Activated naive CD8-positive, alpha-beta T cell treated with anti-CD3 and anti-CD28 coated beads, Interleukin-2, amount 10 ng/mL, durations not matched to agents 7 days and 5 days (primary cell): ENCODE measurements around the gene TNIP1. TPM values are rescaled to one million over a fixed set of nuclear protein-coding genes. Genes with fewer than 3 reads are reported as not detected.
A peak's percentile ranks its signal among the peaks of the same experiment; 100 is the strongest.

Source experiments
- ATAC-seq: fragments of 150-1000 bp; cut with Tn5 transposase; one replicate; pipeline ENCODE4 v1.10.0; 2021; ENCODE audit warnings: low read depth, moderate library complexity
- POLR2A ChIA-PET: fragments of 350-600 bp; sonication (Branson Sonifier 250); formaldehyde crosslinking; loops from one replicate; lab custom pipeline; 2021; ENCODE audit warnings: antibody characterized with exemption; lab: Charles Lee
- DNase-seq: peaks from one replicate; pipeline ENCODE4 v3.0.0; 2021
- H3K27ac Mint-ChIP-seq: one replicate; pipeline ENCODE4 v1.8.0; 2022; ENCODE audit warnings: mild to moderate bottlenecking, mixed read lengths
- H3K27me3 Mint-ChIP-seq: one replicate; pipeline ENCODE4 v1.8.0; 2022; ENCODE audit warnings: mild to moderate bottlenecking, moderate library complexity, mixed read lengths
- H3K36me3 Mint-ChIP-seq: one replicate; pipeline ENCODE4 v1.8.0; 2021; ENCODE audit warnings: mild to moderate bottlenecking, mixed read lengths
- H3K4me1 Mint-ChIP-seq: one replicate; pipeline ENCODE4 v1.8.0; 2021; ENCODE audit warnings: mixed read lengths
- H3K4me3 Mint-ChIP-seq: one replicate; pipeline ENCODE4 v1.8.0; 2022; ENCODE audit warnings: mild to moderate bottlenecking, moderate library complexity, mixed read lengths
- H3K9me3 Mint-ChIP-seq: one replicate; pipeline ENCODE4 v1.8.0; 2021; ENCODE audit warnings: mixed read lengths
- total RNA-seq, 2 experiments: library from RNA; stranded (reverse); gene quantifications; one replicate each; pipeline ENCODE4 v1.2.3, GENCODE V29; 2021

Gene TNIP1
- total RNA-seq, 2 experiments from 2014 or later = 172 to 176 TPM

- ATAC-seq (peak; percentile 68), DNase-seq (peak; percentile 77)
- POLR2A ChIA-PET = interaction anchor here (0.6 to 1.3 kb wide), 2 partner anchors 35 to 62 kb away, joined by 3 to 4 read pairs; no protein-coding TSS in a partner anchor
- no peaks in the 10 kb centered on the region for H3K9me3 Mint-ChIP-seq
- H3K36me3 Mint-ChIP-seq = peaks cover 23% of the 10 kb centered on the region
- H3K4me3 Mint-ChIP-seq = no peak overlapping the region
- no peak overlapping the region for H3K27ac Mint-ChIP-seq
- H3K4me1 Mint-ChIP-seq = peaks cover 8% of the 10 kb centered on the region
- H3K27me3 Mint-ChIP-seq = no peaks in the 10 kb centered on the region
Observed at GRCh38 chr5:151115272-151115905, 34.6 kb upstream of the TNIP1 start.

- POLR2A ChIA-PET = interaction anchor here (1.0 kb wide), 1 partner anchor 16 kb away, joined by 3 read pairs; no protein-coding TSS in a partner anchor
- no peak for DNase-seq
- ATAC-seq = no peak
- no peaks in the 10 kb centered on the region for H3K9me3 Mint-ChIP-seq
- H3K27me3 Mint-ChIP-seq = no peaks in the 10 kb centered on the region
- no peak overlapping the region for H3K27ac Mint-ChIP-seq
- peaks cover 23% of the 10 kb centered on the region for H3K36me3 Mint-ChIP-seq
- H3K4me1 Mint-ChIP-seq = peaks cover 8% of the 10 kb centered on the region
- H3K4me3 Mint-ChIP-seq = no peak overlapping the region
Observed at GRCh38 chr5:151113651-151114050, 32.8 kb upstream of the TNIP1 start.

- no peak overlapping the region for H3K4me3 Mint-ChIP-seq
- ATAC-seq = no peak
- H3K4me1 Mint-ChIP-seq = peaks cover 2% of the 10 kb centered on the region
- POLR2A ChIA-PET = no interaction called here
- no peak for DNase-seq
- no peaks in the 10 kb centered on the region for H3K9me3 Mint-ChIP-seq
- no peak overlapping the region for H3K27ac Mint-ChIP-seq
- H3K27me3 Mint-ChIP-seq = no peaks in the 10 kb centered on the region
- H3K36me3 Mint-ChIP-seq = peaks cover 34% of the 10 kb centered on the region
Observed at GRCh38 chr5:151110992-151111391, 30.2 kb upstream of the TNIP1 start.

- no peaks in the 10 kb centered on the region for H3K9me3 Mint-ChIP-seq
- peaks cover 36% of the 10 kb centered on the region for H3K36me3 Mint-ChIP-seq
- POLR2A ChIA-PET = no interaction called here
- H3K27ac Mint-ChIP-seq = no peak overlapping the region
- no peaks in the 10 kb centered on the region for H3K4me1 Mint-ChIP-seq
- DNase-seq = no peak
- no peak for ATAC-seq
- H3K4me3 Mint-ChIP-seq = no peak overlapping the region
- no peaks in the 10 kb centered on the region for H3K27me3 Mint-ChIP-seq
Observed at GRCh38 chr5:151110122-151110681, 29.4 kb upstream of the TNIP1 start.

- Mint-ChIP-seq H3K4me1 (peaks cover 6% of the 10 kb centered on the region), H3K27ac (no peak overlapping the region), H3K27me3 (no peaks in the 10 kb centered on the region), H3K4me3 (no peak overlapping the region), H3K9me3 (no peaks in the 10 kb centered on the region), H3K36me3 (peaks cover 42% of the 10 kb centered on the region)
- ATAC-seq (no peak), DNase-seq (no peak)
- POLR2A ChIA-PET = no interaction called here
Observed at GRCh38 chr5:151108566-151108965, 27.7 kb upstream of the TNIP1 start.

- no peaks in the 10 kb centered on the region for H3K9me3 Mint-ChIP-seq
- H3K4me1 Mint-ChIP-seq = peaks cover 7% of the 10 kb centered on the region
- DNase-seq = no peak
- POLR2A ChIA-PET = no interaction called here
- H3K27me3 Mint-ChIP-seq = no peaks in the 10 kb centered on the region
- no peak overlapping the region for H3K4me3 Mint-ChIP-seq
- H3K36me3 Mint-ChIP-seq = peaks cover 46% of the 10 kb centered on the region
- no peak for ATAC-seq
- H3K27ac Mint-ChIP-seq = no peak overlapping the region
Observed at GRCh38 chr5:151107738-151108520, 27.1 kb upstream of the TNIP1 start.

- no peak overlapping the region for H3K4me3 Mint-ChIP-seq
- POLR2A ChIA-PET = no interaction called here
- no peaks in the 10 kb centered on the region for H3K9me3 Mint-ChIP-seq
- peaks cover 50% of the 10 kb centered on the region for H3K36me3 Mint-ChIP-seq
- DNase-seq = no peak
- peaks cover 9% of the 10 kb centered on the region for H3K4me1 Mint-ChIP-seq
- H3K27me3 Mint-ChIP-seq = no peaks in the 10 kb centered on the region
- no peak overlapping the region for H3K27ac Mint-ChIP-seq
- no peak for ATAC-seq
Observed at GRCh38 chr5:151107084-151107483, 26.2 kb upstream of the TNIP1 start.

GRCh38 chr5:151106509-151106908, 25.7 kb upstream of the TNIP1 start:
- ATAC-seq (no peak), DNase-seq (no peak)
- Mint-ChIP-seq H3K4me3 (no peak overlapping the region), H3K27ac (peak overlapping the region; percentile 63), H3K9me3 (no peaks in the 10 kb centered on the region), H3K4me1 (peaks cover 13% of the 10 kb centered on the region), H3K36me3 (peaks cover 54% of the 10 kb centered on the region), H3K27me3 (no peaks in the 10 kb centered on the region)
- POLR2A ChIA-PET = no interaction called here

- no peak for ATAC-seq
- H3K36me3 Mint-ChIP-seq = peaks cover 55% of the 10 kb centered on the region
Observed at GRCh38 chr5:151106043-151106442, 25.2 kb upstream of the TNIP1 start.

GRCh38 chr5:151105561-151105960, 24.7 kb upstream of the TNIP1 start:
- no peak for DNase-seq
- no peak for ATAC-seq
- POLR2A ChIA-PET = no interaction called here
- Mint-ChIP-seq H3K27ac (no peak overlapping the region), H3K4me3 (no peak overlapping the region), H3K4me1 (peaks cover 16% of the 10 kb centered on the region), H3K36me3 (peaks cover 58% of the 10 kb centered on the region), H3K9me3 (no peaks in the 10 kb centered on the region), H3K27me3 (no peaks in the 10 kb centered on the region)

More at GRCh38 chr5:151106043-151106442, 25.2 kb upstream of the TNIP1 start:
- H3K27ac Mint-ChIP-seq = peak overlapping the region; percentile 63
- peaks cover 14% of the 10 kb centered on the region for H3K4me1 Mint-ChIP-seq
- H3K27me3 Mint-ChIP-seq = no peaks in the 10 kb centered on the region
- POLR2A ChIA-PET = no interaction called here
- no peak for DNase-seq
- no peaks in the 10 kb centered on the region for H3K9me3 Mint-ChIP-seq
- H3K4me3 Mint-ChIP-seq = no peak overlapping the region

- Mint-ChIP-seq H3K4me1 (peaks cover 21% of the 10 kb centered on the region), H3K27ac (no peak overlapping the region), H3K27me3 (no peaks in the 10 kb centered on the region), H3K36me3 (peaks cover 57% of the 10 kb centered on the region), H3K4me3 (no peak overlapping the region), H3K9me3 (no peaks in the 10 kb centered on the region)
- DNase-seq (no peak), ATAC-seq (no peak)
- POLR2A ChIA-PET = interaction anchor here (0.6 kb wide), 1 partner anchor 53 kb away, joined by 3 read pairs; the partner anchor contains the start of gene ANXA6
Observed at GRCh38 chr5:151104795-151105194, 24.0 kb upstream of the TNIP1 start.

GRCh38 chr5:151101746-151102145, 20.9 kb upstream of the TNIP1 start:
- DNase-seq (no peak), ATAC-seq (no peak)
- Mint-ChIP-seq H3K4me1 (peaks cover 47% of the 10 kb centered on the region), H3K9me3 (no peaks in the 10 kb centered on the region), H3K36me3 (peaks cover 55% of the 10 kb centered on the region), H3K27me3 (no peaks in the 10 kb centered on the region), H3K4me3 (no peak overlapping the region), H3K27ac (peak overlapping the region; percentile 64)
- POLR2A ChIA-PET = no interaction called here

- POLR2A ChIA-PET = interaction anchor here (0.6 kb wide), 1 partner anchor 24 kb away, joined by 3 read pairs; no protein-coding TSS in a partner anchor
- H3K36me3 Mint-ChIP-seq = peaks cover 50% of the 10 kb centered on the region
Observed at GRCh38 chr5:151101151-151101550, 20.3 kb upstream of the TNIP1 start.

More at GRCh38 chr5:151101151-151101550, 20.3 kb upstream of the TNIP1 start:
- Mint-ChIP-seq H3K9me3 (no peaks in the 10 kb centered on the region), H3K27ac (peak overlapping the region; percentile 64), H3K4me1 (peaks cover 50% of the 10 kb centered on the region), H3K27me3 (no peaks in the 10 kb centered on the region), H3K4me3 (no peak overlapping the region)
- DNase-seq = no peak
- no peak for ATAC-seq
